Transverse colon (tissue), 4 donors: ENCODE measurements around the gene WDR86. TPM values are rescaled to one million over a fixed set of nuclear protein-coding genes. Genes with fewer than 3 reads are reported as not detected.

Experiments
- DNase-seq: peaks from one replicate; pipeline ENCODE4 v3.0.0-alpha.2; 2019
- H3K27ac ChIP-seq, 4 donors: fragments of 200-600 bp; sonication (generic); 2 replicates each; pipeline ENCODE4 v1.5.1; 2016 to 2018; ENCODE audit warnings: inconsistent platforms in 4 of 4
- H3K27me3 ChIP-seq: fragments of 200-600 bp; sonication (generic); 2 replicates; pipeline ENCODE4 v1.5.1; 2017; ENCODE audit warnings: inconsistent platforms
- H3K36me3 ChIP-seq, 4 donors: fragments of 200-600 bp; sonication (generic); 2 replicates each; pipeline ENCODE4 v1.5.1; 2017 to 2019; ENCODE audit warnings: inconsistent platforms in 4 of 4
- H3K4me1 ChIP-seq, 4 donors: fragments of 200-600 bp; sonication (generic); 2 replicates each; pipeline ENCODE4 v1.5.1; 2017 to 2020; ENCODE audit warnings: inconsistent platforms in 4 of 4
- H3K4me3 ChIP-seq, 4 donors: fragments of 200-600 bp; sonication (generic); 1 replicate in 1 of 4; 2 replicates in 3 of 4; pipeline versions ENCODE4 v1.5.1 to v1.6.1; 2017 to 2019; ENCODE audit warnings: inconsistent platforms in 4 of 4
- H3K9me3 ChIP-seq, 2 donors: fragments of 200-600 bp; sonication (generic); 2 replicates each; pipeline ENCODE4 v1.5.1; 2017 to 2019; ENCODE audit warnings: inconsistent platforms in 2 of 2
- CTCF ChIP-seq, 5 experiments: fragments of 200-600 bp in 3 of 5; fragments of 450-650 bp in 2 of 5; sonication (generic) in 3 of 5; IDR thresholded peaks; 1 replicate in 2 of 5; 2 replicates in 3 of 5; pipeline ENCODE4 v1.5.1; 2016 to 2017; ENCODE audit warnings: antibody characterized with exemption in 5 of 5, inconsistent platforms in 3 of 5, mild to moderate bottlenecking in 2 of 5, moderate library complexity in 1 of 5
- EP300 ChIP-seq: sonication (generic); formaldehyde crosslinking; IDR thresholded peaks from one replicate; pipeline ENCODE4 v1.6.1; 2017; ENCODE audit warnings: antibody characterized with exemption, low read depth
- POLR2A ChIP-seq: fragments of 450-650 bp; IDR thresholded peaks from one replicate; pipeline ENCODE4 v1.6.1; 2016; ENCODE audit warnings: antibody characterized with exemption, mild to moderate bottlenecking, moderate library complexity
- POLR2AphosphoS5 ChIP-seq, 3 donors: sonication (generic); formaldehyde crosslinking; IDR thresholded peaks; one replicate each; pipeline ENCODE4 v1.6.1; 2016; ENCODE audit warnings: antibody characterized with exemption in 3 of 3
- WGBS, 2 donors: methylation state at CpG; one replicate each; pipeline ENCODE4 v1.1.5; 2018; ENCODE audit warnings: low coverage in 1 of 2; 5-methylcytosine and 5-hydroxymethylcytosine counted together
- in situ Hi-C, 4 donors: fragments of 200-750 bp; cut with MboI; loops; one replicate each; pipeline versions ENCODE4 v1.15.0 to v1.15.1; 2017; ENCODE audit warnings: low sequenced_read_pairs in 3 of 4, low pct_ligation_motif_present in 1 of 4, low pct_unique_long_range_greater_than_20kb in 1 of 4
- intact Hi-C: fragments of 100-400 bp; cut with DNase I; formaldehyde crosslinking; loops from one replicate; pipeline ENCODE4 v1.15.1; 2023; ENCODE audit warnings: low total_unique reads
- total RNA-seq, 4 donors: library from RNA; depleted of rRNA; stranded (reverse); fragments of >200 nt; gene quantifications; one replicate each; pipeline ENCODE4 v1.1.0, GENCODE V29; 2016

Gene WDR86
- total RNA-seq, 4 donors from 2014 or later = 2.8 to 33.3 (median 7.1) TPM

- no peak for DNase-seq
Observed at GRCh38 chr7:151399305-151399601, 10.6 kb downstream of the WDR86 start.

GRCh38 chr7:151398446-151399304 is 11.2 kb downstream of the WDR86 start:
- TF ChIP-seq POLR2AphosphoS5 (IDR thresholded peaks at IDR 0.05) = no peak
- TF ChIP-seq EP300 = no peak
- TF ChIP-seq CTCF (IDR thresholded peaks at IDR 0.05) = no peak
- no peak for TF ChIP-seq POLR2A
- H3K36me3 ChIP-seq = no peaks in the 10 kb centered on the region
- 85 to 93% methylated on average over 8 to 19 of the region's 19 CpGs for WGBS, 2 donors
- intact Hi-C loops (no loop called here), in situ Hi-C loops (no loop called here)
- no peaks in the 10 kb centered on the region for H3K9me3 ChIP-seq
- DNase-seq = no peak
- H3K4me3 ChIP-seq = no peak overlapping the region
- H3K27me3 ChIP-seq = no peaks in the 10 kb centered on the region
- H3K27ac ChIP-seq = no peak overlapping the region
- peaks cover 0 to under 1% (median 0%) of the 10 kb centered on the region in 4 donors for H3K4me1 ChIP-seq

More at GRCh38 chr7:151399305-151399601, 10.6 kb downstream of the WDR86 start:
- no peaks in the 10 kb centered on the region for H3K36me3 ChIP-seq
- in situ Hi-C loops (no loop called here), intact Hi-C loops (no loop called here)
- 94% methylated on average over 7 of the region's 7 CpGs; no CpG with 5 or more reads in 1 of the 2 donors for WGBS, 2 donors
- H3K27ac ChIP-seq = no peak overlapping the region
- H3K27me3 ChIP-seq = no peaks in the 10 kb centered on the region
- TF ChIP-seq POLR2A (no peak), POLR2AphosphoS5 (IDR thresholded peaks at IDR 0.05) (no peak), EP300 (no peak), CTCF (IDR thresholded peaks at IDR 0.05) (no peak)
- no peak overlapping the region for H3K4me3 ChIP-seq
- peaks cover 0 to 5% (median 0%) of the 10 kb centered on the region in 4 donors for H3K4me1 ChIP-seq
- H3K9me3 ChIP-seq = no peaks in the 10 kb centered on the region

GRCh38 chr7:151397026-151397425 is 12.8 kb downstream of the WDR86 start:
- no peak overlapping the region for H3K27ac ChIP-seq
- WGBS, 2 donors = 95% methylated on average over 13 of the region's 13 CpGs; no CpG with 5 or more reads in 1 of the 2 donors
- no peaks in the 10 kb centered on the region for H3K9me3 ChIP-seq
- intact Hi-C loops = no loop called here
- no peaks in the 10 kb centered on the region for H3K36me3 ChIP-seq
- H3K4me3 ChIP-seq = no peak overlapping the region
- TF ChIP-seq POLR2AphosphoS5 (IDR thresholded peaks at IDR 0.05) (no peak), POLR2A (no peak), CTCF (IDR thresholded peaks at IDR 0.05) (no peak), EP300 (no peak)
- in situ Hi-C loops = no loop called here
- no peaks in the 10 kb centered on the region for H3K4me1 ChIP-seq
- no peak for DNase-seq
- H3K27me3 ChIP-seq = no peaks in the 10 kb centered on the region

GRCh38 chr7:151396328-151396970 is 13.4 kb downstream of the WDR86 start:
- in situ Hi-C loops (no loop called here), intact Hi-C loops (no loop called here)
- Histone ChIP-seq H3K9me3 (no peaks in the 10 kb centered on the region), H3K4me1 (no peaks in the 10 kb centered on the region), H3K36me3 (no peaks in the 10 kb centered on the region), H3K4me3 (no peak overlapping the region), H3K27ac (no peak overlapping the region), H3K27me3 (no peaks in the 10 kb centered on the region)
- WGBS, 2 donors = 84% methylated on average over 9 of the region's 10 CpGs; no CpG with 5 or more reads in 1 of the 2 donors
- TF ChIP-seq EP300 = no peak
- no peak for TF ChIP-seq CTCF (IDR thresholded peaks at IDR 0.05)
- no peak for TF ChIP-seq POLR2A
- TF ChIP-seq POLR2AphosphoS5 (IDR thresholded peaks at IDR 0.05) = no peak
- DNase-seq = no peak
